NCI-H524 (cell line): Measurements from ENCODE around the gene PIAS1.
"Not testable (repeated sequence)": the region's sequence is repeated elsewhere in the genome, so short reads cannot be mapped to it uniquely, and the experiment has no call there.

ENCODE experiments used
- DNase-seq, 2 experiments: peaks; one replicate each; lab custom pipeline; 2025; lab: John Stamatoyannopoulos, UW

Gene PIAS1

DNA sequence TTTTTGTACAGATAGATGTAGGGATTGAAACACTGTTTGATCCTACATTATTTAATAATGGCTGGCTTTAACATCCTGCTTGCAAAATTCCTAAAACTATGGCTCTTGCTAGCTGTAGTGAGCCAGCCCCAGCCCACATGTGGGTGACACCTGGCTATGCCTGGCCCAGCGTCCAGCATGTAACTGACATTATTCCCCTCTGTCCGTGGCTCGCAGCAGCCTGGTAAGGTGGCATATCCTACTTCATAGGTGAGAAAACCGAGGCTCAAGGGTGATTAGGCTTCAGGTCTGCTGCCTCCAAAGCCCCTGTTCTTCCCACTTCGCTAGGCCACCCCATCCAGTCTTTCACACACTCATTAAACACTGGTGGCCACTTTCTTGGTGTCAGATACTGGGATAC is 149.4 kb downstream of the PIAS1 start:
- DNase-seq, result no peak

DNA sequence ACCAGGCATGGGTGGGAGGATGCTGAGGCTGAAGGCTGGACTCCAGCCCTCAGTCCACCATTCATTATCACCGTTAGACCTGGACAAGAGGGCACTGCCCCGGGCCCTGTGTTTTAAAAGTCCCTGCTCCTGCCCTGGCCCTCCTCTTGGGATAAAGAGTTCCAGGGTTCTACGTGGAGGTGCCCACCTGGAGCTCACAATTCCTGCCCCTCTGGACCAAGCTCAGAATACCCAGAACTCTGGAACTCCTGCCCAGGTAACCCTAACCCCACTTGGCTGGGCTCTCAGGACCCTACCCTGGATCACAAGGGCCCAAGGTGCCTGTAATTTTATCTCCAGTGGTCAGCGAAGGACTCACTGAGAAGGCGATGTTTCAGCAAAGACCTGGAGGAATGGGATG is 149.8 kb downstream of the PIAS1 start:
- DNase-seq, result no peak

DNA sequence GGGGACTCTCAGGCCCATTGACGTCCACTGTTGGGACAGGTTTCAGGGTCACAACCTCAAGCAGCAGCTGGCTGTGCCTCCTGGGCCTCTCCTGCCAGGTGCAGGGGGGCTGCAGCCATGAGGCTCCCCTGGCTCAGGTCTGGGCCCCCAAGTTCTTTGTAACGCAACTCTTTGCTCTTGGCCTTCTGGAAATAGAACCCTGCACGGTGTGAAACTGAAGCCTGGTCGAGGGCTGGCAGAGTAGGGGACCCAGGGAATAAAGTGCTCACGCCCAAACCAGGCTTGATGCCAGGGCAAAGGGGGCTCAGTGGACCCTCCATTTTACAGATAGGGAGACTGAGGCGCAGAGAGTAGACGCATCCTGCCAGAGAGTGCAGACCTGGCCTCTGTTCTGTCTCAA is 150.2 kb downstream of the PIAS1 start:
- DNase-seq, result no peak

DNA sequence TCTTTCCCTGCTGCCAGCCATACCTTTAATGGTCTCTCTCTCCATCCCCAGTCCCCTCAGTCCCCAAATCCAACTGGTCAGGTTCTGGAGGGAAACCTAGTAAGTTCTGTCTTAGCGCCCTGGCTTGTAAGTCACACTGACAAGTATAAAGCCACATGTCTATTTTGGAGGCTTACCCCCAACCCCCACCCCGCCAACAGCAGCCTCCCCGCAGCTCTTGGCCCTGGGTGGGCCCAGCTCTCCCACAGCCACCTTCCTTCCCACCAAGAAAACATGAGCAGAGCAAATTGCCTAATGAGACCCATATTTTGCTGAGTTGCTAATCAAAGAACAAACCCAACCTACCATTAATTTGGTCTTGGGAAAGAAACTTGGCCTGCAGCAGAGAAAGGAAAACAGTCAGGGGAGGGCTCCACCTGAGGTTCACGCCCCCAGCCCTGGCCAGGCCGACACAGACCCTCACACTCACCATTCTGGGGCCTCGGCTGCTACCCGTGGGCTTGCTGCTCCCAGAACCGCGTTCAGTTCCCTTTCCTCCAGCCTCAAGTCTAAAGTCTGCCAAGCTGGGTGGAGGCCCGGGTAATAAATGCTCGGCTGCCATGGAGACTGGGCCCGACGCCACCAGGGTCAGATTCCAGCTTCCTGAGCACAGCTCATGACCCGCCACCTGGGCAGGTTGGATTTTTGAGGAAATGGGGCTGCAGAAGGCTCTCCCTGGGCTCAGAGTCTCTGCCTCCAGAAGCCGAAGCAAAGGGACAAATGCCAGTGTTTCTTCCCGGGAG is 150.9 kb downstream of the PIAS1 start, which contains the start of gene CALML4:
Gene CALML4, minus strand, starts transcription at position 557 of the 782 bp plus-strand sequence. Its CDS starts 85 bp downstream, at position 472.
- DNase-seq, result no peak

DNA sequence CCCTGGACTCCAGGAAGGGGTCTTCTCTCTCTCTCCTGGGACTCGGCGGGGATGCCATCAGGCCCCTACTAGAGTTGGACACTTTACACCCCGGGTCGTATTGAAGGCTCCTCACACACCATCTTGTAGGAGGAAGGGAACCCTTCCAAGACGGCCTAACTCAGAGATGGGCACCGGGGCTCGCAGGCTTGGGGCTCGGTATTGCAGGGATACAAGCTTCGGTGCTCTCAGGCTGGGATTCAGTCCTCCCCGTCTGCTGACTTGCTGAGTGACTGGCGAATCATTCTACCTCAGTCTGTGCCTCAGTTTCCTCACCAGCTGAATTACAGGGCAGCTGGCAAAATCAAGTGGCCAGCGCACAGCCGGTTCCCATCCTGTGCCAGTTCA is 151.4 kb downstream of the PIAS1 start:
- DNase-seq, result no peak

DNA sequence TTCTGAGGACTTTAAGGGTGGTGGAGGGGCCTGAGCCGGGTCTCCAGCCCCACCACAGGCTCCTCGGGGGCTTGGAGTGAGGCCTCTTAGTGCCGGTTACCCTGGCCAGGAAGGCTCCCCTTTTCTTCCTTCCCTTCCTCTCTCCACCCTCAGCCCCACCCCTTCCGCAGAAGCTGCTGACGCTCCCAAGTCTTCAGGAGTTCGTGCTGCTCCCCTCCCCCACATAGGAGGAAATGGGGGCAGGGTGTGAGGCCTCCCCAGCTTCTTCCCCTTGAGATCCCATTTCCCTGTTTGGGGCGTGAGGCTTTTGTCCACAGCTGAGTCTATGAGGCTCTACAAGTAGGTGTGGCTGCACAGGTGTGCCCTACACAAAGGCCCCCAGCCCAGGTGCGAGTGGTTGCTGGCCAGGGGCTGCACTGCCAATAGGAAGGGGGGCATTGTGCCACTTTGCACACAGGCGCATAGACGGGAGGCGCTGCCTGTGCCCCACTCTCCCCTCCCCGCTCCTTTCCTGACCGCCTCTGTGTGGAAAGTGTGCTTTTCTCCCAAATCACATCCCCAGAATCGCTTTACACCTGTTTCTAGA is 151.9 kb downstream of the PIAS1 start:
- no peak for DNase-seq

DNA sequence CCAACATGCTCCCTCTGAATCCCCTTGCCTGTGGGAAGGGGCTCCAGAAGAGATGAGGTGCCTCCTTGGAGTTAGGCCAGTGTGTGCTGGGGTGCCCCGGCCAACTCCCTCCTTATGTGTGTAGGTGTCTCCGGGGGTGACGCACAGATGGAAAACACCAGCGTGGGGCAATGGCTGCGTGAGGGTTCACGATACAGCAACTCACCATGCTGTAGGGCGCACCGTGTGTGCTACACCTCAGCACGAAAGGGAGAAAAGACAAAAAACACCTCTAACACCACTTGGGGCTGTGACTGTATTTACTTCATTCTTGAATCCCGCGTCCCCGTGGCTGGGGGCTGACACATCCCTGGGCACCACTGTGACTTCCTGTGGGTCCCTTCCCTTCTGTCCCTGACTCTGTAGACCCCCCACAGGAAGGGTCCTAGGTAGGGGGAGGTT is 152.6 kb downstream of the PIAS1 start:
- DNase-seq, result no peak

DNA sequence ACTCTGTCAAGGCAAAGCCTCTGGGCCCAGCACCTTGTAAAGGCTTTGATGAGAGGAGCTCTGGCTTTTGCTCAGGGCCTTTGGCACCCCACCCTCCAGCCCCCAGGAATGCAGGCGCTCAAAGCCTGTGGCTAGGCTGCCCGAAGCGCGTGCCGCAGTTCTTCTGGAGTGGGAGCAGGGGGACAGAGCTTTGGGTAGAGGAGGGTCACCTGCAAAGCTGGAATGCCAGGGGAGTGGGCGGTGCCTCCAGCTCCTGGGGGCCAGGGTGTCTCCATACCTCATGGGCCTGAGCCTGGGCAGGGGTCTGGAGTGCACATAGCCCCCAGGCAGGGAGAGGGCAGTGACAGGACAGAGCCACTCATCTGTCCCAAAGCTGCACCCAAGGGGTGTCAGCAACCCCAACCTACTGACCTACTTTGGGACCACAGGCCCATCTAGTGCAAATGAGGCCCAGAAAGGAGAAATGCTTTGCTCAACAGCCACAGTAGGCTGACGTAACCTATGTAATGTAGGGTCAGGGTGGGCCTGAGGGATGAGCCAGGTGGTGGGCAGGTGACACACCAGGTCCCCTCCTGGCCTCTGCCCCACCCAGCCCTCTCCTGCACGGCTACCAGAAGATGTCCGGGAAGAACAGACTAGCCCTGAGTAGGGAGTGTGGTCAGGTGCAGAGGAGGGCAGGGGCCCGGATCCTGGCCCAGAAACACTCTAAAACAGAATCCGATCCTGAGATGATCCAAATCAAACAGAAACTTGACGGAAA is 153.2 kb downstream of the PIAS1 start:
- no peak for DNase-seq

DNA sequence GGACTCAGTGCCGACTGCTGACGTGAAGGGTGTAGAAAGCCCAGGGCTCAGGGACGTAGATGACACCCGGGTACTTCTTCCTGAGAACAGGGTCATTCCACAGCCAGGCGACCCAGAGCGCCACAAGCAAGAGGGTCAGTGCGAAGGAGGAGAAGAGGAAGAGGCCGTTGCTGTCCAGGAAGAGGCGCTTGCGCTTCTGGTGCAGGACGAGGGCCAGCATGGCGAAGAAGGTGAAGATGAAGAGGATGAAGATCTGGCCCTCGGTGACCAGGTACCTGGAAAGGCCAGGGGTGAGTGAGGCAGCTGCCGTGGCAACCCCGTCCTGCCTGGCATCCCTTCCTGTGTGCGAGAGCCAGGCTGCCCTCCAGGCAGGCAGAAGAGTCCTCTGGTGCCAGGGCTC is 154.0 kb downstream of the PIAS1 start:
- DNase-seq, result no peak

DNA sequence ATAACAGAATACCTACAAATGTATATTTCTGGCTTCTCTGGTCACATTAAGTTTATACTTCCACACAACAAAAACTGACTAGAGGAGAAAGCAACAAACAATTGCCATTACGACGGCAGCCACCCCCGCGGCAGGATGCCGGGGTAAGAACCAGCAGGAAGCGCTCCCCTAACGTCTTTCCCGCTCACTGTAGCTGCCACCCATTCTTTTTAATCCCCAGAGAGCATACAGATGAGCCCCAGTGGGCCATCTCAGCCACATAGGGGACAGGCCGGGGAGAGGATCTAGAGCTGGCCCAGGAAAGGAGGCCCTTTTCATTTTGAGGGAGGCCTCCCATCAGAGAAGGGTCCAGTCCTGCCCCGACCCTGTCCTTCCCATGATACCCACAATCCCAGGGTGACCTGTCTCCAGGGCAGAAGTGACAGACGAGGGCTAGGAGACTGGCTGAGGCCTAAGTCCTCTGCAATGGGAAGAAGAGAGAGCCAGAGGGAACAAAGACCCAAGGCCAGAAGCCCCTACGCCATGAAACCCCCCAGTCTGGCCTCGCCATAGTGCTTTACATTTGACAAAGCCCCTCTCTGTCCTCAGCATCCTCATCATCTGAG is 154.6 kb downstream of the PIAS1 start:
- DNase-seq, result no peak

DNA sequence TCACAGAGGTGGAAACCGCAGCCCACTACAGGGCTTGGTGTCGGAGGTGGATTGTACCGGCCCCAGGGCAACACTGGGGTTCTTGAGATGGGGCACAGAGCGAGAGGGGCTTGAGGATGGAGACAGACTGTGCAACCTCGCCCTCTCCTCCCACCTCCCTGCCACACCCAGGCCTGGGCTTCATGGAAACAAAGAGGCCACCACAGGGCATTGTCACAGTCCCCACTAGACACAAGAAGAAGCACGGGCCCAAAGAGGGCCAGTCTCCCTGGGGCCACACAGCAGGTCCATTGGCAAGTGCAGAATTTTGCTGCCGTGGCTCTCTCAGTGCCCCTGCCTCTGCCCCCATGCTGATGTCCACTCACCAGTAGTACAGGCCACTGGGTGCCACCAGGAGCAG is 155.2 kb downstream of the PIAS1 start:
- DNase-seq, result no peak

DNA sequence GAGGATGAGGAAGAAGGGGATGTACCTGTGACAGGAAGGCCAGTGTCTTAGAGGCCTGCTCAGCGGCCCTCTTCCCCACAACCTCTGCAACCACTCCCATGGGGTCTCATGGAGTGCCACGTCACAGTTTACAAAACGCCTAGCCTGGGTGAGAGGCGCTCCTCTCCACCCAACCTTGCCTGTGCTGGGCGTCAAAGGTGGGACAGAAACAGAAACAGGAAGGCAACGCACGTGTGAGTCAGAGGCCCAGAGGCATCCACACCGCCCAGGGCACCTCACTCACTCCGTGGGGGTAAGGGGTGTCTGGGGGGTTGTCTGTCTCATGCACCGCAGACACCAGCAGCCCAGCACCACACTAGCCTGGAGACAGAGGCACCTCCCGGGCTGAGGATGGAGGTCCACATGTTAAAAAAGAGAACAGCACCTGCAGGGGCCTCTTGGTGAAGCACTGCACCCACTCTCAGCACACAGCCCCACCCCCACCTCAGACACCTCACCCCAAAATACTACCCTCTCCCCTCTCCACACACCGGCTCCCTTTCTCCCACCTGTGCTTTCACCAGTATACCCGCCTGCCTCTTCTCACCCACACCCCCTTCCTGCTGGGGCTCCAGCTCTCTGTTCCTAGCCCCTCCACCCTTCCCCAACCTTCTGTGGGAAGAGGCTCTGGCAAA is 155.8 kb downstream of the PIAS1 start:
- no peak for DNase-seq

DNA sequence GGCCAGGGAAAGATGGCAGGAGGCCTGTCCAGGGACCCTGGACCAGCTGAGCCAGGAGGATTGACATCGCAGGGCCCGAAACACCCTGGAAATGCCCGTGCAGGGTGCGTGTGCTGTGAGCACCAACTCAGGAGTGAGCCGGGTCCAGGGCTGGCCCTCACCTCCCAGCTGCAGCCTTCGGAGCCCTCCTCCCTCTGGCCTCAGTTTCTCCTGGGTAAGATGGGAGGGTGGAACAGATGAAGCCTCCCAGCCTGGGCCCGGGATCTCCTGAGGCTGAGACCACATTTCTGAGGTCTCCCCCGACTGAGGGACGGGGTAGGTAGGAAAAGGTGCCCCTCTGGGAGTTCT is 156.3 kb downstream of the PIAS1 start:
- no peak for DNase-seq

DNA sequence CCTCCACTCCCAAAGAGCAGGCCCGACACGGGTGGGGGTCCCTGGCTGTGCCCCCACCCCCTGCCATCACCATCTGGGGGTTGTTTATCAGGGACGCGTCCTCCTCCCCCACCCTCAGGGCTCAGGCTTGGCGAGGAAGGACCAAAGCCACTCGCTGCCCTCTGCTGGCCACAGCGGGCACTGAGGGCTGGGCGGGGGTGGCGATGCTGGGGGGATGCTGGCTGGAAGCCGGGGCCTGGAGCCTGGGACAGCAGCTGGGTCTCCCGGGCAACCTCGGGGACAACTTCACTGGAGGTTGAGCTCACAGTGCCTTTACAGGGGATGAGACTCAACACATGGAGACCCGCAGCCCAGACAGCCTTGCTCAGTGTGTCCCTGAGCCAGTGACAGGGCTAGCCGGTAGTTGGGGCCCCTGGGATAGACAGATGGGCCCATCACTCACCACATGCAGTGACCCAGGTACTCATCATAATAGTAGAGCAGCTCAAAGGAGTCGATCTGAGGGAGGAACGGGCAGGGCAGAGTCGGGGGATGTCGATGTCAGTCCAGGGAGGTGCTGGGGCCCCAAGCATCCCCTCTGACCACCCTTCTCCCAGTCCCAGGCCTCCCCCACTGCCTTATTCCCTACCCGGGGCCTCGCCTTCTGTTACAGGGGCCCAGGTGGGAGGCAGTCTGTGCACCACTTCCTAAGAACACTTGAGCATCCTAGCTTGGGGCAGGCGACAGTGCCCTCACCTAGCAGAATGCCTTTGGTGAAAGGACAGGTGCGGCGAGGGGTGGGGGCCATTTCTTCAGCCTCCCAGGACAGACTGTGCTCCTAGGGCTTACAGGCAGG is 156.9 kb downstream of the PIAS1 start:
- peak; percentile 82 to 90 for DNase-seq

DNA sequence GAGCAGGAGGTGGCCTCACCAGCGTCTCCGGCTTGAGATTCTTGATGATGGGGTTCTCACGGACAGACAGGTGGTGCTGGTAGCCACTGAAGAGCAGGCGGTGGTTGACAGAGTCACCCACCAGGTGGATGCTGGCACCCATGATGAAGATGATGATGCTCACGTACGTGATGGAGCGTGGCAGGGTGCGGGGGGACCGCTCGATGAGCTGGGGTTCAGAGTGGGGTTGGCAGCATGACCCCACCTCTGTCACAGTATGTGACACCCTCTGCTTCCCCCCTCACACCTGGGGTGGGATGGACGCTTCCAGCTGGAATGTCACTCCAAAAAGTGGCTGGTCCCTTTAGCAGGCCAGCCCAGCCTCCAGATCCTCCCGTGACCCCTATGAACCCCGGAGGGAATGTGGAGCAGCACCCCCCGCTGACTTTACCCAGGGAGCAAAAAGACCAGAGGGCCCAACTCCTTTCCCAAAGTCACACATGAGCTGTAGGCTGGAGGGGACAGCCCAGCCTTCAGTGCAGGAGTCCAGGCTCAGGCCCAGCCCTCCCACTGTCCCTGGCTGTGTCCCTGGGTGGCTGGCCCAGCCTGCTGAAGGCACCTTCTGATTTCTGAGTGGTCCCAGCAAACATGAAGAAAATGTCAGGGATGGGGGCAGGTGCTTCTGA is 157.7 kb downstream of the PIAS1 start:
- DNase-seq, result no peak

DNA sequence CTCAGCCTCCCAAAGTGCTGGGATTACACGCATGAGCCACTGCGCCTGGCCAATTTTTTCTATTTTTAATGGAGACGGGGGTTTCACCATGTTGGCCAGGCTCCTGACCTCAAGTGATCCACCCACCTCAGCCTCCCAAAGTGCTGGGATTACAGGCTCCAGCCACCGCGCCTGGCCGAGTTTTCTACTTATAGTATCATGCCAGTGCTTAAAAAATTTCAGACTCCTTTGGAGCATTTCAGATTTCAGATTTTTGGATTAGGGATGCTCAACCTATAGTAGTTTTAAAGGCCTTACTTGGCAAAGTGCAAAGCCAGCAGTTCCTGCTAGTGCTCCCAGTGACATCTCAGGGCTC is 159.4 kb downstream of the PIAS1 start:
- not testable (repeated sequence) for DNase-seq

DNA sequence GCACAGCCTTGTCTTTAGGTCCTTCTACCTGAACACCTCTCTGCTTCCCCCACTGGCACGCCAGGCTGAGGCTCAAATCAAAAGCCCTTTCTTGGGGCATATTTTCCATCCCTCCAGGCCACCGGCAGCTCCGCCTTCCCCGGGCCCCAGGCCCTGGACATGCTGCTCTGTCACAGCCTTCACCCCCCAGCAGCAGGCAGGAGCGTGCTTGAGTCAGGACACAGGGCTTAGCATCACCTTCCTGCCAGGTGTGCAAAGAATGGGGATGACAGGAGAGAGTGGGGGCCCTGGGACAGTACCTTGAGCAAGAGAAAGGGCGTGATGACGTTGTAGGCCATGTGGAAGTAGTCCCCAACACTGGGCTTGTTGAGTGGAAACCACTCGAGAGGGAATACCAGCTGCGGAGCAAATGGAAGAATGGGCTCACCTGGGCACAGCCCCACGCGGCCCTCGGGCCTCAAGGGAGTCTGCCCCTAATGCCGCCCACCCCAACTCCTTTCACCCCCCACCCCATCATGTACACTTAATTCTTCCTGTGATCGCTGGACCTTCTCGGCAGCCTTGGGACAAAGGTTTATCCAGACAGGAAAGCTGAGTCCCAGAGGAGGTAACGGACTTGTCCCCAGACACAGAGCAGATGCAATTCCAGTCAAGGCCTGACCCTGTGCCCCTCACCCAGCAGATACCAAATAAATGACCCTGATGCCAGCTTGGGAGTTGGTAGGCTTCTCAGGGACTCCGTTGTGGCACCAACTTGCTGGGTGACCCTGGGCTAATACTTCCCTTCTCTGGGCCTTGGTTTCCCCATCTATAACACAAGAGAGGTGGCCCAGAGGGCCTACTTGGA is 160.1 kb downstream of the PIAS1 start:
- DNase-seq, result no peak

DNA sequence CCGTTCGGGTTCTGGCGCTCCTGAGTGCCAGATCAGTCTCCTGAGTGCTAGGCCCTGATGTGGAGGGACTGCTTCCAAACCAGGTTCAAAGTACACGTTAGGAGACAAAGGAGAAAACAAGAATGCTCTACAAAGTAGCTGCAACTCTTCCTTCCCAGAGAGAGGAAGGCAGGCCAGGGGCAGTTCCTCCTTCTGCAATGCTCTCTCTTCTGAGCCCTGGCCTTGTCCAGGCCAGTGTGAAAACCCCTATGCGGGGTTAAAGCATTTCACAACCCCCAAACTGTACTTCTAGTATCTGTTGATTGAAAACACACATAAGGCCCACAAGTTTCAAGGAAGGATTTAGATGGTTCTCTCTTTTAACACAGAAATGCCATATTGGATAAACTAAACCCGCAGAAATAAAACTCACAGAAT is 160.7 kb downstream of the PIAS1 start:
- DNase-seq, result no peak

DNA sequence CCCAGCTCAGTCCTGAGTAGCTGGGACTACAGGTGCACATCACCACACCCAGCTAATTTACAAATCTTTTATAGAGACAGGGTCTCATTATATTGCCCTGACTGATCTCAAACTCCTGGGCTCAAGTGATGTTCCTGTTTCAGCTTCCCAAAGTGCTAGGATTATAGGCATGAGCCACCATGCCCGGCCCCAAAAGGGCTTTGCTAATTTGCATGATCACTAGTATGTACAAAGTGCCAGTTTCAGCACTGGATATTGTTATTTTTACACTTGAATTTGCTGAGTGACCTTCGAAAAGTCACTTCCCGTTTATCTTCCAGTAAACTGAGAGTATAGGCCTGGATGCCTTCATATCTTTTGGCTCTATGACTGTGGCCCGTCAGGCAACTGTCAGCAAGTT is 163.2 kb downstream of the PIAS1 start:
- no peak for DNase-seq

DNA sequence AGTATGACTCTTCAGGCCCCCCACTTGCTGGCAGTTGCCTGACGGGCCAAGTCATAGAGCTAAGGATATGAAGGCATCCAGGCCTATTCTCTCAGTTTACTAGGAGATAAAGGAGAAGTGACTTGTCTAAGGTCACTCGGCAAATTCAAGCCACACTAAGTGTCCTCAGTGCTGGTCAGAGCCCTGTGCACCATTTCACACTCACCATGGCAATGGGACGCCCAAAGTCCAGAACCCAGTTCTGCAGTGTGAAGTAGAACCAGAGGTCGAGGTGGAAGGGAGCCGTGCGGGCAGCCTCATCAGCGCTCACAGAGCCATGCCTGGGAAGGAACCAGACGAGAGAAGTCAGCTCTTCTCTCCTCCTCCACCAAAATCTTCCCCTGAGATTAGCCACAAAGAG is 164.2 kb downstream of the PIAS1 start:
- DNase-seq, result no peak
